ENCODE results near the gene PLPP1. TPM values are rescaled to one million over a fixed set of nuclear protein-coding genes. Genes with fewer than 3 reads are reported as not detected.

PLPP1 gene
- total and polyA plus RNA-seq, 2 of the 13 experiments (the other 11 are each of a cell fraction or from before 2014, with no cell fraction given) = 7.3 to 12.1 TPM

- no peak; the same call in 1 of the 2 replicates for TF ChIP-seq HNF1B (CRISPR knock-in tag; IDR thresholded peaks at IDR 0.05)
- no peak for TF ChIP-seq PHF5A (CRISPR knock-in tag; IDR thresholded peaks at IDR 0.05; ENCODE audit: low read depth, unreplicated experiment)
- TF ChIP-seq PHF8 (CRISPR knock-in tag; IDR thresholded peaks at IDR 0.05) = peak; percentile 87
- TF ChIP-seq DBP (CRISPR knock-in tag; IDR thresholded peaks at IDR 0.05; ENCODE audit: not compliant biosample characterization) = no peak
- peak; percentile 80 for TF ChIP-seq E2F5 (CRISPR knock-in tag; conservative IDR thresholded peaks at IDR 0.05)
- TF ChIP-seq GATAD1 (CRISPR knock-in tag; IDR thresholded peaks at IDR 0.05) = no peak
- no peak for TF ChIP-seq ZNF878 (CRISPR knock-in tag; IDR thresholded peaks at IDR 0.05)
- TF ChIP-seq ZSCAN22 (CRISPR knock-in tag; IDR thresholded peaks at IDR 0.05) = no peak
- no peak for TF ChIP-seq CREBL2 (CRISPR knock-in tag; IDR thresholded peaks at IDR 0.05; ENCODE audit: borderline replicate concordance)
- TF ChIP-seq CCAR2 (optimal IDR thresholded peaks at IDR 0.05; ENCODE audit: low read depth, low read length) = no peak
- TF ChIP-seq CBX5 (CRISPR knock-in tag; IDR thresholded peaks at IDR 0.05; ENCODE audit: borderline replicate concordance) = no peak
- peak; percentile 32; the same call in 1 of the 2 replicates for TF ChIP-seq RAD21 (CRISPR knock-in tag; IDR thresholded peaks at IDR 0.05)
- no peak for TF ChIP-seq ZNF10 (CRISPR knock-in tag; IDR thresholded peaks at IDR 0.05; ENCODE audit: borderline replicate concordance, low read depth)
- TF ChIP-seq PRDM15 (CRISPR knock-in tag; IDR thresholded peaks at IDR 0.05) = no peak
- no peak for TF ChIP-seq CEBPG (CRISPR knock-in tag; IDR thresholded peaks at IDR 0.05)
- TF ChIP-seq PAF1 (CRISPR knock-in tag; IDR thresholded peaks at IDR 0.05) = no peak
- peak; percentile 59 for TF ChIP-seq SAP130 (CRISPR knock-in tag; IDR thresholded peaks at IDR 0.05; ENCODE audit: low read depth)
- TF ChIP-seq NR2F2 (IDR thresholded peaks at IDR 0.05; ENCODE audit: borderline replicate concordance, low read depth) = no peak
- TF ChIP-seq PITX1 (CRISPR knock-in tag; IDR thresholded peaks at IDR 0.05) = peak; percentile 42; the same call in 1 of the 2 replicates
- TF ChIP-seq CHCHD3 (CRISPR knock-in tag; IDR thresholded peaks at IDR 0.05) = 0 out of 2 replicates have a peak, but pooled peaks have one; percentile 39
- TF ChIP-seq ZNF619 (CRISPR knock-in tag; IDR thresholded peaks at IDR 0.05) = no peak
- TF ChIP-seq ATF5 (CRISPR knock-in tag; IDR thresholded peaks at IDR 0.05; ENCODE audit: low read depth) = no peak
- no peak; the same call in none of the 2 replicates for TF ChIP-seq KAT8 (CRISPR knock-in tag; IDR thresholded peaks at IDR 0.05)
These were observed at the start of gene PLPP1 (continued) for GRCh38 chr5:55534436-55535198.

All from HepG2 (cell line).